RWPE1 (cell line): Measurements from ENCODE around the gene CDYL2.

Experiments used
- CTCF ChIA-PET: fragments of 350-600 bp; sonication (Branson Sonifier 250); formaldehyde crosslinking; extraction: SDS; loops from one replicate; lab custom pipeline; 2021; lab: Yijun Ruan, JAX
- POLR2A ChIA-PET: fragments of 400-600 bp; formaldehyde crosslinking; extraction: SDS; loops from one replicate; lab custom pipeline; 2020; ENCODE audit warnings: antibody characterized with exemption; ENCODE audit not compliant: low non-redundant PET; lab: Yijun Ruan, JAX
- DNase-seq: peaks from one replicate; pipeline ENCODE4 v3.0.0; 2012; ENCODE audit warnings: low spot score
- H3K27ac ChIP-seq: fragments of 450-650 bp; 2 replicates; pipeline ENCODE4 v1.5.1; 2017
- TF ChIP-seq, protein P1 (sequence below): fragments of 450-650 bp; conservative IDR thresholded peaks from 2 replicates; pipeline ENCODE4 v1.5.1; 2017; ENCODE audit warnings: low read depth, mild to moderate bottlenecking

Gene CDYL2

DNA sequence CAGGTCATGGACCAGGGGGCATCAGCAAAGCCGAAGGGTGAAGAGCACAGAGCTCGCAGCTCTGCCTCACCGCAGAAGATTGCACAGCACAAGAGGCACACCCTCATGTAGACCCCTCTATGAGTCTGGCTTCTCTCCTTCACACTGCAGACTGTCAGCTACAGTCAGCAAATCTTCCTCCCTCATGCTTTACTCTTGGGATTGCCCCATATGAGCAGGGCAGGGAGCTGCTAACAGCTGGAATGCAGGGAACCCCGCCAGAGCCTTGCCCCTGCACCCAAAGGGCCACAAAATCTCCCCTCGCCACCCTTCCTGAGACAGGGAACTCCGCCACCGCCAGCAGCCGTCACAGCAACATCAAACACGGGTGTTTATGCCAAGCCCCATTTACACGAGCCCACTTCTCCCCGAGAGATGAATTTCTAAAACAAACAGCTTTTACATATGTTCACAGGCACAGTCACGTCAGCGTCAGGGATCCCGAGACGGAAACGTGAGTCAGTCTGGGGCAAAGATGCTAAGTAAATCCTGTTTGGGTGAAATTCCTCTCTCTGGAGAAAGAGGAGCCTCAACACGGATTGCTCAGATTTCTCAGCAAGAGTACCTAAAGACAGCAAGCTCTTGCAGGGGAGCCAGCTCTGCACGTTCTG lies 121.9 kb downstream of the CDYL2 start:
- DNase-seq = no peak
- ChIA-PET POLR2A (no interaction called here), CTCF (interaction anchor here (0.6 kb wide), 1 partner anchor 11 kb away, joined by 3 read pairs; no protein-coding TSS in a partner anchor)
- TF ChIP-seq, protein P1, sequence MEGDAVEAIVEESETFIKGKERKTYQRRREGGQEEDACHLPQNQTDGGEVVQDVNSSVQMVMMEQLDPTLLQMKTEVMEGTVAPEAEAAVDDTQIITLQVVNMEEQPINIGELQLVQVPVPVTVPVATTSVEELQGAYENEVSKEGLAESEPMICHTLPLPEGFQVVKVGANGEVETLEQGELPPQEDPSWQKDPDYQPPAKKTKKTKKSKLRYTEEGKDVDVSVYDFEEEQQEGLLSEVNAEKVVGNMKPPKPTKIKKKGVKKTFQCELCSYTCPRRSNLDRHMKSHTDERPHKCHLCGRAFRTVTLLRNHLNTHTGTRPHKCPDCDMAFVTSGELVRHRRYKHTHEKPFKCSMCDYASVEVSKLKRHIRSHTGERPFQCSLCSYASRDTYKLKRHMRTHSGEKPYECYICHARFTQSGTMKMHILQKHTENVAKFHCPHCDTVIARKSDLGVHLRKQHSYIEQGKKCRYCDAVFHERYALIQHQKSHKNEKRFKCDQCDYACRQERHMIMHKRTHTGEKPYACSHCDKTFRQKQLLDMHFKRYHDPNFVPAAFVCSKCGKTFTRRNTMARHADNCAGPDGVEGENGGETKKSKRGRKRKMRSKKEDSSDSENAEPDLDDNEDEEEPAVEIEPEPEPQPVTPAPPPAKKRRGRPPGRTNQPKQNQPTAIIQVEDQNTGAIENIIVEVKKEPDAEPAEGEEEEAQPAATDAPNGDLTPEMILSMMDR = no peak
- no peak overlapping the region for H3K27ac ChIP-seq

DNA sequence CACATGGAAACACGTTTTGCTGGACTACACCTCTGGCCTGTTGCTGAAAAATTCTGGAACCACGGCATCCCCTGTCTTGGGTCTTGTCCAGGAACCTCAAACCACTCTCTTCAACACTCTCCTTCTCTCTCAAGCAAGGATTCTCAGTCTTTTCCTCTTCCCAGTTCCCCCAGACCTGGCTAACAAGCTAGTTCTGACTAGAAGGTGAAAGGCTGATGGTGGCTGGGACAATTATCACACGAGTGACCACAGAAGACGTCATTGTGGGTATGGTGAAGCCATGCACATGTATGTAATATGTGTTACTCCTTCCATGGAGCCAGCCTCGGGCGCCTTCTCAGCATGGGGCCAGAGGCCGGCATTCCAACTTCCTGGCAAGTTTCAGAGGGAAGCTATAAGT lies 123.0 kb downstream of the CDYL2 start:
- TF ChIP-seq, protein P1 = no peak
- DNase-seq = no peak
- H3K27ac ChIP-seq = no peak overlapping the region
- POLR2A ChIA-PET = no interaction called here
- CTCF ChIA-PET = no interaction called here

DNA sequence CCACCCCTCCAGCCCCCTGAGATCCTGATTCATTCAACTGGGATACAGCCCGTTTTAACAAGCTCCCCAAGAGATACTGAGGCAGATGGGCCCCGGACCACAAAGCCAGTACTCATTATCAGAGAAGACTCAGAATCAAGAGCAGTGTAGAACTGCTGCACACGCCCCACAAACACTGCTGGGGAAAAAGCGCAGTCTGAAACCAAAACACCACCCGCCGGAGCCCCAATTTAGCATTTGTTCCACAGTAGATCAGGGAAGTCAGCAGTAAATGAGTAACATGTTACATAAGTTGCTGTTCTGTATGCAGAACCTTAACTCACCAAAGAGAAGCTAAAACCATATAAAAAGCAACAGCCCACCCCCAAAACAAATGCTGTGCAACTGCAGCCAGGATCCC lies 123.6 kb downstream of the CDYL2 start:
- TF ChIP-seq, protein P1 = no peak
- DNase-seq = no peak
- ChIA-PET POLR2A (no interaction called here), CTCF (no interaction called here)
- H3K27ac ChIP-seq = no peak overlapping the region

DNA sequence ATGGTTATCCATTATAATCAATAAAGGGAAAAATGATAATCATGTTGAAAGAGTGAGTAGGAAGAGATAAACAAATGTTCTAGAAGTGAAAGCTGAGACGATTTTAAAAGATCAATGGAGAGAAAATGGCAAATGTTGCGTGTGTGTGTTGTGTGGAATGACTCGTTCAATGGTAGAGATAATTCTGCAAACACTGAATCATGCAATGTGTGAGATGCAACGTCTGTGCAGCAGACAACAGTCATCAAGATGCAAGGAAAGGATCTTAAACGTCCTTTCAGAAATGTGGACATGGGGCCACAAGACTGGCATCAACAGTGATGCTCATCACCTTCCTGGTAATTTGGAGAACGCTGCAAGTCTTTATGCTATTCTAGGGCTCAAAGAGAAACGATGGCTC lies 124.4 kb downstream of the CDYL2 start:
- CTCF ChIA-PET = no interaction called here
- TF ChIP-seq, protein P1 = no peak
- no peak overlapping the region for H3K27ac ChIP-seq
- DNase-seq = no peak
- POLR2A ChIA-PET = no interaction called here

DNA sequence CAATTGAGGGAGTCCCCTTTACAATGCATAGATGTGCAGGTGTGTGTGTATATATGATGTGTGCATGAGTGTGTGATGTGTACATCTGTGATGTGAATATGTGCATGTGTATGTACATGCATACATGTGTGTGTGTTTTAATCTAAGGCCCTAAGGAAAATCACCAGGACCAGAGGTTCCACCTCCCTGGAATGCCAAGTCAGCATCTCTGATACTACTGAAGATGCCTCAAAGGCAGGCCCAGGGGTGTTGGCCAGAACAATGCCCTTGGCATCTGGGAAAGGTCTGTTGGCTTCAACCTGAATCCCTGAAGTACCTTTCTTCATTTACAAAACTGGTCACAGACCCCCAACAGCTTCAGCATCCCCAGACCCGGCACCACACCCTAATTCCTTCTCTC lies 129.5 kb downstream of the CDYL2 start:
- no peak for DNase-seq
- TF ChIP-seq, protein P1 = no peak
- H3K27ac ChIP-seq = no peak overlapping the region
- POLR2A ChIA-PET = no interaction called here
- CTCF ChIA-PET = no interaction called here

DNA sequence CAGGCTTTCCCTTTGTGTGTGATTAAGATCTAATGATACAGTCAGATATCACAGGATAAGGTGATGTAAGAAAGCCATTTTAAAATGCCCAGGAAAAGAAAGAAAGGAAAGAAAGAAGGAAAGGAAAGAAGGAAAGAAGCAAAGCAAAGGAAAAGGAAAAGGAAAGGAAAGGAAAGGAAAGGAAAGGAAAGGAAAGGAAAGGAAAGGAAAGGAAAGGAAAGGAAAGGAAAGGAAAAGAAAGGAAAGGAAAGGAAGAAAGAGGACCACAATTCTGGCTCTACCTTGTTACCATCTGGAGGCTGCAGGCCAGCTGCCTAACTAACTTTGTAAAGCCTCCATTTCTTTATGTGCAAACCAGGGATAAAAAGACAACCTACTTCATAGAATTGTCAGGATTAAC lies 132.0 kb downstream of the CDYL2 start:
- H3K27ac ChIP-seq = no peak overlapping the region
- no peak for DNase-seq
- POLR2A ChIA-PET = no interaction called here
- CTCF ChIA-PET = no interaction called here
- TF ChIP-seq, protein P1 = no peak
